HG02981 (cell line): ENCODE data around the gene SLC24A4.
"Not testable (repeated sequence)": the region's sequence is repeated elsewhere in the genome, so short reads cannot be mapped to it uniquely, and the experiment has no call there.

Source experiments
- ATAC-seq: cut with Tn5 transposase; IDR thresholded peaks from one replicate; pipeline ENCODE4 v1.9.1; 2021; ENCODE audit warnings: mild to moderate bottlenecking, moderate library complexity; ENCODE audit not compliant: unreplicated experiment

SLC24A4 gene

GRCh38 chr14:92515546-92516343 is 192.8 kb downstream of the SLC24A4 start:
- ATAC-seq, result no peak

GRCh38 chr14:92516344-92516965 is 193.5 kb downstream of the SLC24A4 start:
- no peak for ATAC-seq

- no peak for ATAC-seq
Measured at GRCh38 chr14:92516966-92517506, 194.1 kb downstream of the SLC24A4 start.

GRCh38 chr14:92517761-92518160 is 194.8 kb downstream of the SLC24A4 start:
- no peak for ATAC-seq

GRCh38 chr14:92519246-92520101 is 196.5 kb downstream of the SLC24A4 start:
- ATAC-seq, result no peak

- ATAC-seq, result peak; percentile 78
Measured at GRCh38 chr14:92520102-92521057, 197.4 kb downstream of the SLC24A4 start.

GRCh38 chr14:92521058-92521415 is 198.1 kb downstream of the SLC24A4 start:
- ATAC-seq, result no peak

GRCh38 chr14:92523752-92524151 is 200.8 kb downstream of the SLC24A4 start:
- ATAC-seq, result no peak

- ATAC-seq, result no peak
Measured at GRCh38 chr14:92524602-92525185, 201.7 kb downstream of the SLC24A4 start.

- ATAC-seq, result no peak
Measured at GRCh38 chr14:92525322-92526095, 202.5 kb downstream of the SLC24A4 start.

GRCh38 chr14:92527721-92528120 is 204.8 kb downstream of the SLC24A4 start:
- no peak for ATAC-seq

GRCh38 chr14:92528486-92529100 is 205.6 kb downstream of the SLC24A4 start:
- ATAC-seq, result no peak

GRCh38 chr14:92529903-92530302 is 206.9 kb downstream of the SLC24A4 start:
- ATAC-seq, result no peak

GRCh38 chr14:92531106-92531873 is 208.3 kb downstream of the SLC24A4 start:
- peak; percentile 64 for ATAC-seq

GRCh38 chr14:92532490-92533163 is 209.7 kb downstream of the SLC24A4 start:
- no peak for ATAC-seq

GRCh38 chr14:92534932-92535643 is 212.1 kb downstream of the SLC24A4 start:
- no peak for ATAC-seq

- not testable (repeated sequence) for ATAC-seq
Measured at GRCh38 chr14:92536231-92536630, 213.3 kb downstream of the SLC24A4 start.
